Panc1 (cell line): ENCODE results near the gene LPP. TPM values are rescaled to one million over a fixed set of nuclear protein-coding genes. Genes with fewer than 3 reads are reported as not detected.

Experiments used
- ATAC-seq: fragments of 200-7000 bp; cut with Tn5 transposase; 2 replicates; pipeline ENCODE4 v1.9.1; 2020; ENCODE audit warnings: mild to moderate bottlenecking, moderate library complexity
- BruUV-seq: library from RNA; stranded (reverse); fragments of 400-500 nt; replicated peaks from 2 replicates; lab custom pipeline; 2021; lab: Mats Ljungman, UMichigan
- CTCF ChIA-PET: fragments of 300-600 bp; sonication (Branson Sonifier 250); formaldehyde crosslinking; loops from one replicate; lab custom pipeline; 2022; ENCODE audit warnings: antibody characterized with exemption; lab: Charles Lee
- POLR2A ChIA-PET: fragments of 300-600 bp; sonication (Branson Sonifier 250); formaldehyde crosslinking; loops from one replicate; lab custom pipeline; 2022; ENCODE audit warnings: antibody characterized with exemption; lab: Charles Lee
- DNase-seq: peaks from one replicate; pipeline ENCODE4 v3.0.0-alpha.2; 2010; ENCODE audit warnings: low read depth, low spot score
- H3K27ac ChIP-seq: 2 replicates; pipeline ENCODE4 v1.5.1; 2011; ENCODE audit warnings: mild to moderate bottlenecking, low read length, inconsistent platforms
- H3K27me3 ChIP-seq: fragments of 200-500 bp; sonication (Bioruptor generic); 2 replicates; pipeline ENCODE4 v1.6.0; 2014; ENCODE audit warnings: low read length, inconsistent platforms; ENCODE audit not compliant: control insufficient read depth, insufficient read depth
- H3K36me3 ChIP-seq: fragments of 200-500 bp; sonication (Bioruptor generic); 2 replicates; pipeline ENCODE4 v1.5.1; 2014; ENCODE audit warnings: inconsistent platforms, mild to moderate bottlenecking, low read length, moderate library complexity; ENCODE audit not compliant: control insufficient read depth, insufficient read depth
- H3K4me1 ChIP-seq: 2 replicates; pipeline ENCODE4 v1.5.1; 2011; ENCODE audit warnings: inconsistent platforms, mild to moderate bottlenecking, low read length, moderate library complexity; ENCODE audit not compliant: control insufficient read depth, insufficient read depth
- H3K4me3 ChIP-seq, 2 experiments: 2 replicates each; pipeline ENCODE4 v1.5.1; 2011 to 2012; ENCODE audit warnings: low read depth in 2 of 2, low read length in 2 of 2, mild to moderate bottlenecking in 2 of 2, inconsistent platforms in 1 of 2, moderate library complexity in 1 of 2
- H3K9me3 ChIP-seq: fragments of 200-500 bp; sonication (Bioruptor generic); 2 replicates; pipeline ENCODE4 v1.5.1; 2014; ENCODE audit warnings: low read depth, mild to moderate bottlenecking, inconsistent platforms, low read length, moderate library complexity; ENCODE audit not compliant: control insufficient read depth, insufficient read depth
- POLR2AphosphoS5 ChIP-seq: IDR thresholded peaks from 2 replicates; pipeline ENCODE4 v1.6.1; 2012; ENCODE audit warnings: mild to moderate bottlenecking, low read depth, low read length, moderate library complexity
- REST ChIP-seq, 2 experiments: IDR thresholded peaks; 2 replicates each; pipeline ENCODE4 v1.6.1; 2011 to 2012; ENCODE audit warnings: low read depth in 2 of 2, control low read depth in 1 of 2, low read length in 1 of 2, mild to moderate bottlenecking in 1 of 2, moderate library complexity in 1 of 2; ENCODE audit not compliant: insufficient read depth in 1 of 2
- SIN3A ChIP-seq: IDR thresholded peaks from 2 replicates; pipeline ENCODE4 v1.6.1; 2012; ENCODE audit warnings: low read depth, mild to moderate bottlenecking, low read length, moderate library complexity, borderline replicate concordance; ENCODE audit not compliant: insufficient read depth
- TCF7L2 ChIP-seq: IDR thresholded peaks from 2 replicates; pipeline ENCODE4 v1.6.1; 2011; ENCODE audit warnings: mild to moderate bottlenecking, low read depth, low read length, inconsistent platforms
- in situ Hi-C: cut with HindIII; loops from 2 replicates; pipeline ENCODE4 v1.10.0; 2016; ENCODE audit warnings: low sequenced_read_pairs, low pct_unique_long_range_greater_than_20kb
- intact Hi-C: fragments of 100-400 bp; cut with micrococcal nuclease; formaldehyde crosslinking; loops from one replicate; pipeline ENCODE4 v1.10.0; 2022; ENCODE audit not compliant: unreplicated experiment
- total RNA-seq: library from RNA; stranded (reverse); gene quantifications from one replicate; pipeline ENCODE4 v1.2.1, GENCODE V29; 2021; ENCODE audit not compliant: unreplicated experiment
- TF ChIP-seq, protein P1 (sequence below): fragments of 450-650 bp; IDR thresholded peaks from 2 replicates; pipeline ENCODE4 v1.5.1; 2017; ENCODE audit warnings: mild to moderate bottlenecking

LPP gene
- total RNA-seq, 1 experiment from 2014 or later: 90.0 TPM

DNA sequence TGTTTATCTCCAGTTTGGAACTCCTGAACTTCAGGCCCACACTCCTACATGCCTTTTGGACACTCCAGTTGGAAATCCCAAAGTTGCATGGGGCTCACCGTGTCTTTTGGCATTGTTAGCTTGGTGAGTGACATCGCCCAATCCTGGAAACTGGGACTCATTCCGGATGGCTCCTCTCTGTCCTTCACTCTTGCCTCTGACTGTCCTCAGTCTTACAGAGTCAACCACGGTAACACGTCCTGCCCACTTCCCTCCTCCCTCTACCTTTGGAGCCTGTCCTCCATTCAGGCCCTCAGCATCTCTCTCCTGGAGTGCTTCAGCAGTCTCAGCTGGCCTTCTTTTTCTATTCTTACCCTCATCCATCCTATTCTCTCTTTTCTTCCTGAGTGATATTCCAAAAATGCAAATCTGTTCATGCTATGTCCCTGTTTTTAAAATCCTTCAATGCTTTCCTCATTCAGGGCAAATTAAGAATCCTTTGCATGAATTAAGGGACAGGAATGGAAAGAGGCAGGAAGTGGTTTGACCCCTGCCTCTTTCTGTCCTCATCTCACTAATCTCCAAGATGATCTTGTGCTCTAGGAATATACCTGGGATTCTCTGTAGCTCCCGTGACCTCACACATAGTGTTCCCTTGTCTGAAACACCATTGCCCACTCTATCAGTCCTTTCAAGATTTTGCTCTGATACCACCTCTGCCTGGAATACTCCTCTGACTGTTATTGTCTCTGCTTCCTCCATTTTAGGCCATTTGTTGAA lies 42.5 kb downstream of the LPP start:
- POLR2A ChIA-PET: no interaction called here
- no TSS peak for BruUV-seq
- DNase-seq (no peak), ATAC-seq (no peak)
- Histone ChIP-seq H3K27me3 (no peaks in the 10 kb centered on the region), H3K36me3 (no peaks in the 10 kb centered on the region), H3K27ac (no peak overlapping the region), H3K4me3 (no peak overlapping the region), H3K4me1 (peaks cover 3% of the 10 kb centered on the region; the same call in 1 of the 2 replicates), H3K9me3 (no peaks in the 10 kb centered on the region)
- CTCF ChIA-PET: no interaction called here
- intact Hi-C loops: no loop called here
- in situ Hi-C loops: no loop called here
- TF ChIP-seq POLR2AphosphoS5 (no peak), SIN3A (no peak), TCF7L2 (no peak), REST (IDR thresholded peaks at IDR 0.05; ENCODE audit: insufficient read depth in 1 of 2, low read depth in 2 of 2, low read length in 1 of 2) (no peak)
- TF ChIP-seq, protein P1, sequence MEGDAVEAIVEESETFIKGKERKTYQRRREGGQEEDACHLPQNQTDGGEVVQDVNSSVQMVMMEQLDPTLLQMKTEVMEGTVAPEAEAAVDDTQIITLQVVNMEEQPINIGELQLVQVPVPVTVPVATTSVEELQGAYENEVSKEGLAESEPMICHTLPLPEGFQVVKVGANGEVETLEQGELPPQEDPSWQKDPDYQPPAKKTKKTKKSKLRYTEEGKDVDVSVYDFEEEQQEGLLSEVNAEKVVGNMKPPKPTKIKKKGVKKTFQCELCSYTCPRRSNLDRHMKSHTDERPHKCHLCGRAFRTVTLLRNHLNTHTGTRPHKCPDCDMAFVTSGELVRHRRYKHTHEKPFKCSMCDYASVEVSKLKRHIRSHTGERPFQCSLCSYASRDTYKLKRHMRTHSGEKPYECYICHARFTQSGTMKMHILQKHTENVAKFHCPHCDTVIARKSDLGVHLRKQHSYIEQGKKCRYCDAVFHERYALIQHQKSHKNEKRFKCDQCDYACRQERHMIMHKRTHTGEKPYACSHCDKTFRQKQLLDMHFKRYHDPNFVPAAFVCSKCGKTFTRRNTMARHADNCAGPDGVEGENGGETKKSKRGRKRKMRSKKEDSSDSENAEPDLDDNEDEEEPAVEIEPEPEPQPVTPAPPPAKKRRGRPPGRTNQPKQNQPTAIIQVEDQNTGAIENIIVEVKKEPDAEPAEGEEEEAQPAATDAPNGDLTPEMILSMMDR: no peak

DNA sequence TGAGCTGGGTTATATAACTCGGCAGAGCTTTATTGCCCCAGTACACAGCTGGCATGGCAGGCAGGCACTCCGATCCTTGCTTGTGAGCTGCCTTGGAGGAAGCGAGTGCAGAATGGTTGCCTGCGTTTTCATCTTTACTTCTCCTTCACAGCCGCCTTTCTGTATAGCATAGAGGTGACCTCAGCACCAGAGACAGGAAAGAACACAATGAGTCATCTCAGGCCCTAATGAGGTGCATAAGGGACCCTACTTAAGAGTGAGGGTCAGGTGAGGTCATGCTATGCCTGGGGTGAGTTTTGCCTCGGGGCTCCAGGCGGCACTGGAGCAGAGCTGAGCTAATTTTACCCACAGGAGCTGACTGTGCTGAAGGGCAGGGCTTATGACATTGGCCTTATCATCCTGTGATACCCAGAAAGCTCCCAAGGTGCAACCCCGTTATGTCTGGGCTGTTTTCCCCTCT lies 43.5 kb downstream of the LPP start:
- DNase-seq (no peak), ATAC-seq (no peak)
- no TSS peak for BruUV-seq
- Histone ChIP-seq H3K36me3 (no peaks in the 10 kb centered on the region), H3K4me1 (peaks cover 3% of the 10 kb centered on the region; the same call in 1 of the 2 replicates), H3K4me3 (no peak overlapping the region), H3K27ac (no peak overlapping the region), H3K27me3 (no peaks in the 10 kb centered on the region), H3K9me3 (no peaks in the 10 kb centered on the region)
- in situ Hi-C loops (no loop called here), intact Hi-C loops (no loop called here)
- ChIA-PET POLR2A (no interaction called here), CTCF (no interaction called here)
- TF ChIP-seq SIN3A (no peak), TCF7L2 (no peak), REST (IDR thresholded peaks at IDR 0.05; ENCODE audit: insufficient read depth in 1 of 2, low read depth in 2 of 2, low read length in 1 of 2) (no peak), POLR2AphosphoS5 (no peak)
- TF ChIP-seq, protein P1: no peak
